PC-3 (cell line): Measurements from ENCODE around the gene TTF1.

Source experiments
- CTCF ChIP-seq: fragments of 300-600 bp; sonication (generic); conservative IDR thresholded peaks from 2 replicates; pipeline ENCODE4 v1.5.1; 2017; ENCODE audit warnings: antibody characterized with exemption, low read depth, mild to moderate bottlenecking, low read length
- EZH2 ChIP-seq: fragments of 300-600 bp; sonication (generic); IDR thresholded peaks from one replicate; pipeline ENCODE4 v1.6.1; 2017; ENCODE audit warnings: antibody characterized with exemption, mild to moderate bottlenecking, low read length; ENCODE audit not compliant: unreplicated experiment

DNA sequence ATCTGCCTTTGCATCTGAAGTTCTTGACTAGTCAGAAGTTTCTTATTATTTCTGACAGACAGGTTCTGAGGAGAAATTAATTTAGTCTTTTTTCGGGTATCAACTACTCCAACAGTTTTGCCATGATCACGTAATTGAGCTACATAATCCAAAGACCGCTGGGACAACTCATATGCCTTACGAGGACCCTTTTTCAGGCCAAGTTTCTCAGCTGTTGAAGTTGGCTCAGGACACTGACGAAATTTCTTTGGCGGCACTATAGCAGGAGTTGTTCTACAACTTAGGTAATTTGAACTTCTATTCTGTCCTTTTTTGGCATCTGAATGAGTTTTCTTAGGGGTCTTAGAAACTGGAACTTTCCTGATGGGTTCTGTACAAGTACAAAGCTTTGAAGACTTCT lies 79.1 kb downstream of the TTF1 start:
- TF ChIP-seq CTCF (no peak), EZH2 (no peak)
